Upper lobe of left lung (tissue), 4 donors: ENCODE measurements around the gene SATB1.

ENCODE experiments used
- CTCF ChIP-seq, 6 experiments: fragments of 450-650 bp in 4 of 6; fragments of 200-600 bp in 2 of 6; sonication (generic) in 2 of 6; IDR thresholded peaks; one replicate each; pipeline ENCODE4 v1.5.1; 2016 to 2019; ENCODE audit warnings: antibody characterized with exemption in 6 of 6
- EP300 ChIP-seq, 4 donors: sonication (generic); formaldehyde crosslinking; IDR thresholded peaks; one replicate each; pipeline ENCODE4 v1.5.1; 2017; ENCODE audit warnings: antibody characterized with exemption in 4 of 4, control low read depth in 2 of 4
- POLR2A ChIP-seq, 4 donors: fragments of 450-650 bp; IDR thresholded peaks; one replicate each; pipeline ENCODE4 v1.5.1; 2016 to 2017; ENCODE audit warnings: antibody characterized with exemption in 4 of 4, mild to moderate bottlenecking in 2 of 4
- POLR2AphosphoS5 ChIP-seq, 2 donors: sonication (generic); formaldehyde crosslinking; IDR thresholded peaks; one replicate each; pipeline ENCODE4 v1.5.1; 2017; ENCODE audit warnings: antibody characterized with exemption in 2 of 2

- TF ChIP-seq CTCF (IDR thresholded peaks at IDR 0.05): no peak
- no peak for TF ChIP-seq POLR2A (IDR thresholded peaks at IDR 0.05)
- TF ChIP-seq EP300 (IDR thresholded peaks at IDR 0.05): no peak
- TF ChIP-seq POLR2AphosphoS5 (IDR thresholded peaks at IDR 0.05): no peak
These were observed 55.5 kb downstream of the SATB1 start for GRCh38 chr3:18369551-18370185.
